Activated CD4-positive, alpha-beta T cell treated with anti-CD3 and anti-CD28 coated beads for 4 hours (primary cell): Measurements from ENCODE around the gene VTCN1.
"Not testable (repeated sequence)": the region's sequence is repeated elsewhere in the genome, so short reads cannot be mapped to it uniquely, and the experiment has no call there.

Experiments
- DNase-seq, 2 donors: peaks; one replicate each; pipeline ENCODE4 v3.0.0-alpha.2; 2020

VTCN1 gene

DNA sequence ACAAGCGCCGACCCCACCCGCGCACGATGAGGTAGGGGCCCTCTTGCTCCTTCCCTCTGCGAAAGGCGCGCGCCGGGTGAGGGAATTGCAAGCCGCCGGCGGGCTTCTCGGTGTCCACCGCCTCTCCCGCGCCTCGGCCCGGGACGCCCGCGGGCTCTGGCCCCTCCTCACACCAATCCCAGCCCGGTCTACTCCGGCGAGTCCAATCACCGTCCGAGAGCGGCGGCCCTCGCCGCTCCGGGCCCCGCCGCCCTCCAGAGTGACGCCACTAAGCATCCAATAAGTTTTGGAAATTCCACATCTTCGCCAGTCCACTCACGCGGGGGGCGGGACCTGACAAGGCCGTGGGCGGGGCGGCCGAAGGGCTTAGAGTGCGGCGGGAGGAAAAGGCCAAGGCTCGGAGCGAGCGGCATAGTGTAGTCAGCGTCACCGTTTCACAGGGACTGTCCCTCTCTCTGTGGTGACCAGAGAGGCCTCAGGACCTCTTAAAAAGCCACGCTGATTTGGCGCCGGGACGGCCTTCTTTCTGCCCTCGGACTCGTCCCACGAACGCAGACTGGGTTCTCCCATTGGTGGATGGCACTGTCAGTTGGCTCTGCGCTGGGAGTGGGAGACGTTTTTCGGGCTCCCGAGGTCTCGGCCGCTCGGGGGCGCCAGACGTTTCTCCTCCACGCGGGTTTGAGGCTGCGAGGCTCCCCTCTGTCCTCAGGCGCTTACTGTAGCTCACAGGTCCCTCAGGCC, 89.0 kb downstream of the VTCN1 start, which contains the start of gene TRIM45:
TRIM45 (minus strand) TSS at position 161 of the 741 bp plus-strand sequence. CDS start 548 bp downstream, outside the sequence.
- DNase-seq: peak; percentile 84 to 87

DNA sequence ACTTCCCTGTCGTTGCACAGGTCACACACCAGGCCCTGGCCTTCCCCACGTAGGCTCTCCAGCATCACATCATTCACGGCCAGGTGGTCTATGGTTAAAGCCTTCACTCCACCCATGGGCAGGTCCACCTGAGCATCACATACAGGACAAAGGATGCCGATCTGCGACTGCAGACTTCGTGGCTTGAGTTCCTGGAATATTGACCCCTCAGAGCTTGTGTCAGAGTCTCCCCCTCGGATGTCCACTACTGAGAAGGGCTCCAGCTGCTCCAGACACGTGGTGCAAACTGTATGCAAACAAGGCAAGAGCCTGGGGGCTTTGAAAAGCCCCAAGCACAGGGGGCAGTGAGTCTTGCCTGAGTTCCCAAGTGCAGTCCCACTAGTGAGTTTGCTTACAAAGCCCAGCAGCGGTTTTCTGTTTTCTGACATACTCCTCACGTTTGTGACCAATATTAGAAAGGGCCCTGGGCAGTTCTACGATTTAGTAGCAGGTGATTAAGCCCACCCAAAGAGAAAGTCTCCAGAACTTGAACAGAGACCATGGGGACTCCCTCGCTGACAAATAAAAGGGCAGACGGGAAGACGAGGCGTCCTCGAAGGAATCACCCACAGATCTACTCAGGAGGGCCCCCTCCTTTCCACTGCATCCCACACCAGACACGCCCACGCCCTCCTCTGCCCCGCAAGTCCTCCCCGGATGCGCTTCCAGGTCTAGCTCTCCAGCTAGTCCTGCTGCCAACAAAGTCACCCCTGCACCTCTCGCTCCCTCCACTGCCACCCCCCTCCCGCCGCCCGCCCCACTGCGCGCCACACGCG, 89.7 kb downstream of the VTCN1 start:
- DNase-seq: no peak

DNA sequence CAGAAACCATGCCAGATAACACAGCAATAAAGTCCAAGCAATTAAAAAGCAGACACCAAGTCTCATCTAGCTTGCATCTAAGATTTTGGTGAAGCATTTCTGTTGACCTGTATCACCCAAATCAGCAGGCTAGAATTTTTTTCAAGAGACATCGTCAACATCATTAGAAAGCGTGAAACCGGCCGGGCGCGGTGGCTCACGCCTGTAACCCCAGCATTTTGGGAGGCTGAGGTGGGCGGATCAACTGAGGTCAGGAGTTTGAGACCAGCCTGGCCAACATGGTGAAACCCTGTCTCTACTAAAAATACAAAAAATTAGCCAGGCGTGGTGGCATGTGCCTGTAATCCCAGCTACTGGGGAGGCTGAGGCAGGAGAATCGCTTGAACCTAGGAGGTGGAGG, 91.6 kb downstream of the VTCN1 start:
- DNase-seq: not testable (repeated sequence)

DNA sequence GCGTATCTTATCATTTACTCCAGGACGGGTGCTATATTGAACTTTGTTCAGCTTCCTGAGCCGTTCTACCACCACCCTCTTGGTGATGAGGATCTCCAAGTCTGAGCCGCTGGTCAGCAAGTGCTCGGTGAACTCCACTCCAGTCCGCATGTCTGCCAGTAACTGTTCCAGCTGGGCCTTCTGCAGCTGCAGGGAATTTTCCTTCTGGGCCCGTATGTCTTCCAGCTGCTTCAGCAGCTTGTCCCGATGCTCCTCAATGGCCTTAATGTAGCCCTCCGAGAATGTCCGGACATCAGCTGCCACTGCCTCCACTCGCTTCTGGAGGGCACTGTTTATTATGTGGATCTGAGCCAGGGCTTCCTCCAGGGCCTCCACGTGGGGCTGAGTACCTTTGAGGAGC, 92.6 kb downstream of the VTCN1 start:
- DNase-seq: no peak

DNA sequence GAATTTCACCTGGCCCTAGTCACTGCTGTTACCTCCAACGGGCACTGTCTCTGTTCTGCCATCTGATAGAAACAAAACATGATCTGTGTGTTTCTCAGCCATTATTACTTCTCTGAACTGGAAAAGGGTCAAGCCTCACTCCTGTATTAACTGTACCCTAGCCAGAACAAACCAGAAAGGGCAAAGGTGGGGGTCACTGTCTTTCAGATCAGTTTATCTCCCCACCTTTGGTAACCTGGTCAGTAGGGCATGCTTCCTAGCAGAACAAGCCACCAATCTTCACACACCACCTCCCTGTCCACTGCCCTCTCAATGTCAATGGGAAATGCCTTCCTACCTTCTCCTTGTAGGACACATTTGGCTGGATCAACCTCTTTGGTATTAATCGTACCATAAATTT, 93.0 kb downstream of the VTCN1 start:
- no peak for DNase-seq

DNA sequence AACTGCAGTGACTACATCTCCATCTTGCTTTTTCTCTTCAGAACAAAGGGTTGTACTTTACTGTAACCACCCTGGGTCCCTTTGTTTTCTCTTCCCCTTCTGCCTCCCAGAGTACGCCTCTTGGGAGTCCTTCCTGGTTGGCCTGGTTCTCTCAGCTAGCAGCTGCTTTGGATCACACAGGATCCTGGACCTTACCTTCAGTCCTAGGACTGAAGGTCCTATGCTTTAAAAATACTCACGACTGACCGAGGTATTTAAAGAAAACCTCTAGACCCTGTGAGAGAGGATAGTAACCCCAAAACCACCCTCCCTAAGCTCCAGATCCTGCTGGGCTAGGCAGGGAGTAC, 94.0 kb downstream of the VTCN1 start:
- no peak for DNase-seq

DNA sequence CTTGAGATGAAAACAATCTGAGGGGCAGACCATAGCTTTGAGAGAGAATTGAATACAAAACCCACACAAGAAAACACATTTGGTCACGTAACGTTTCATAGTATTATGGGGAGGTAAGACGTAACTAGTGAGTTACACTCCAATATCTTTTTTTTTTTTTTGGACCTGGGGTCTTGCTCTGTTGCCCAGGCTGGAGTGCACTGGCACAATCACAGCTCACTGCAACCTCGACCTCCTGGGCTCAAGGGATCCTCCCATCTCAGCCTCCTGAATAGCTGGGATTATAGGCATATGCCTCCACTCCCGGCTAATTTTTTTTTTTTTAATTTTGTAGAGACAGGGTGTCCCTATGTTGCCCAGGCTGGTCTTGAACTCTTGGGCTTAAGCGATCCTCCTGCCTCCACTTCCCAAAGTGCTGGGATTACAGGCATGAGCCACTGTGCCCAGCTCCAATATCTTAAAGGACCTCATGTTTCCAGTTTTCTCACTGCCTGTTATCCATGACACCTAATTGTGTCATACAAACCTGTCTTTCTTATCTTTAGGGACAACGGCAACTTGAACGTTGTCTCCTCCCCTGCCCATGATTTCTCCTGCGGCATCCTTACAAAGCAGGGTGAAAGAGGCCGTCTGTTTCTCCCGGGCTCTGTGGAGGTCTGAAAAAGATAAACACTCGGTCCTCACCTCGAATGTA, 94.5 kb downstream of the VTCN1 start:
- no peak for DNase-seq

DNA sequence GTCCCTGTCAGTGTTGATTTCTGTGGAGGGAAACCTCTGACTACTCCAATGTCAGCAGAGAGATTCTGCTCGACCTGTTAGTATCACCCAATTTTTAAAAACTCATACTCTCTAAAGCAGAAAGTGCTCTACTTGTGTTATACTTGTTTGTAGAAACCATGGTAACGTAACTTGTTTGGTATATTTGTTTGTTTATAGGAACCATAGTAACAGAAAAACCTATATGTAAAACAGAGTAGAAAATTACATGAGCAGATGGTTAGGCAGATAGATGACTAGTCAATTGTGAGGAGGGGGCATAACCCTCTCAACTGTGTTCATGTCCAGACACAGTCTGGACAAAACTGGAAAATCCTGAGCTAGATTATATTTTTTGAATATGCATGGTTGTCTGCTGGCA, 95.8 kb downstream of the VTCN1 start:
- DNase-seq: no peak

DNA sequence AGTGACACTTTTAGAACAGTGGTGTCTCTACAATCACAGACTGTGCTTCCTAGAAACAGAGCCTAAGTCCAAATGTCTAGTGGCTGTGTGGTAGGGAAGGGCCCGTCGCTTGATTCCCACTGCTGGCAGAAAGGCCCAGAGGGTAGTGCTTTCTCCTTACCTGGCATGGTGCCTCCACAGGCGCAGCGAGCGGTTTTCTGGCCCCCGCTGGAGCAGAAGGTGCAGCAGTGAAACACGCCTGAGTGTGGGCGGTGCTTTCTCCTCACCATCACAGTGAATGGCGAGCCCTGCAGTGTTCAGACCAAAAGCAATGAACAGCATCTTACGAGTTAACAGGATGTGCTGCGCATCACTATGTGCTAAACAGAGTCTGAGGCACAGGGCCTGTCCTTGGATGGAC, 97.5 kb downstream of the VTCN1 start:
- no peak for DNase-seq

DNA sequence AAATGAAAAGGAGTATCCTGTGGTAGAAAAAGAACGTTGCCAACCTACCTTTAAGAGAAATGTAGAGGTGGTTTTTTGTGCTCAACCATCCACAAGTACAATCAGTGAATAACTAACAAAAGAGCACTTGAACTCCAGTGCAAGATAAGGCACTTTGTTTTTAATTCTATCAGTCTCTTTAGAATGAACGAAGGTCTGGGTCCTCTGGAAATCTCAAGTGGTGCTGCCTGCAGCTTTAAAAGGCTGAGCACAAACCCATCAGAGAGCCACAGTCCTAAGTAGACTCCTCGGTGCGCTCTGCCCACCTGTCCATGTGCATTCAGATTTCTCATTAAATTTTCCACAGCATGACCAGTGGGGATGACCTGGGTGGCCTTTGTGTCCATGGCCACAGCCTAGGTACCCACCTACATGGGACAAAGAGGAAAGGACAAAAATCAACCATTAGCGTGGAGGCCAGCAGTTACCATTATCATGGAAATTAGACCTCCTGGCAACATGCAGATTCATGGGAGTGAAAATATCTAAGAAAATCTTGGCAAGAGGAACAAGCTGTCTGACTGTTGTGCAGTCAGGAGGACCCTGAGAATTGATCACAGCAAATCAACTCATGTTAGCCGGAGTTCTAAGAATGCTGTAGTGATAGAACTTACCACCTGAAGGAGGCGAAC, 98.5 kb downstream of the VTCN1 start:
- DNase-seq: no peak

DNA sequence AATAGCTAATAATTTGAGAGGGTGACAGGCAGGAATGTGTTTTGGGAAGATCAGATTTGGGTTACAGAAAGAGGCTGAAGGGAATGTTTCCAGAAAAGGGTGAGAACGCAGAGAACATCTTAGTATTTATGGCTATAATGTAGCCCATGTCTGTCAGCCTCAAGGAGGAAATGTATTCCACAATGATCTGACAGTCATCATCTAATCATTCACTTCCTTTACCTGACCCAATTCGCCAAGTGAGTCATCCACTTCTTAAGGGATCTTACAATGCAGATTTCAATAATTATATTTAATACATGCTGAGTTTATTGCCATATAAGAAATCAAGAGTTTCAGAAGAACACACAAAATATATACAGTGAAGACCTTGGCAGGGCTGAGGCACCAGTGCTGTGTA, 100.0 kb downstream of the VTCN1 start:
- no peak for DNase-seq

DNA sequence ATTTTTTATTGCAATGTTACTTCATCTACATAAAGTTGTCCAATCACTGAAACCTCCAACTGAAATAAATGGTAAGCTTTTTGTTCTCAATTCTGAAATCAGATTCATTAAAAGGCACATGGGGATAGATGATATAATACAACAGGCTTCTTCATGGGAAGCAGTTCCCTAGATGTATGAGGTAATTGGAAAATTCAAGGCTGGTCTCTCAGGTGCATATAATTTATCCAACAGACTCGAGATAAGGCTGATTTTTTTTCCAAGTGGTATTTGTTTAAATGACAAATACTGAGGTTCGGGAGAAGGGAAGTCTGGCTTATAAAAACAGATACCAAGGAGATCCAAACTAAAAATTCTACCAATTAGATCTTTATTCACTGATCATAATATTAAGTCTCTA, 103.4 kb downstream of the VTCN1 start:
- no peak for DNase-seq

DNA sequence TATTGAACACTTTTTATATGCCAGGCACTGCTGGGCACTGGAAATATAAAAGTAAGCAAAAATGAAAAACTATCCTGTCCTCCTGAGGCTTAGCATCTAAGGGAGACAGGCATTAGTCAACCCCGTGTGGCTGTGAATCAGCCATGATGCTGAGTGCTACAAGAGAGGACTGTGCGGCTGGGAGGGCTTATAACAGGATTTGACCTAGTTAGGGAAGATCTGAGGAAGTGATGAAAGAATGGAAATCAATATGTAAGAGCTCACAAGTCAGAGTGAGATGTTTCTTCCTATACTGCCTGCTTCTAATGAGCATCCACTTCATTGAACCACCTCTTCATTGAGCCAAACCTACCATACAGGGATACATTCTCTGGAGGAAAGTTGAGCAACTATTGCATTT, 104.2 kb downstream of the VTCN1 start:
- DNase-seq: peak; percentile 16 to 18

DNA sequence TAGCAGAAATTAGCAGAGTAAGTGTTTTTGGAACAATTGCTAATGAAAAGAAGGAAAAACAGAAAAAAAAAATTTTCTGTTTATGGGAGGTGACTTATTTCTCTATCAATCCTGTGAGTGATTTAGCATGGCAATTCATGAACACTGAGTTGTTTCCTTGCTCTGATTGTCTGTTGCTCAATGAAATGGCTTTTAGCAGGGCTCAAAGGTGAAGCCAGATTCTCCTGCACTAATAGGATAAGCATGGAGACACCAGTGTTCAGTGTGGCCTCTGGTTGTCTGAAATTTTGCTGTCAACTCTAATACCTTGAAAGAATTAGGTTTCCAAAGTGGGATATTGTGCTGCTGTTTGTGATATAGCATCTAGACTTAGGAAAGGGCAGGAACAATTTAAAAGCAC, 105.0 kb downstream of the VTCN1 start:
- DNase-seq: no peak

DNA sequence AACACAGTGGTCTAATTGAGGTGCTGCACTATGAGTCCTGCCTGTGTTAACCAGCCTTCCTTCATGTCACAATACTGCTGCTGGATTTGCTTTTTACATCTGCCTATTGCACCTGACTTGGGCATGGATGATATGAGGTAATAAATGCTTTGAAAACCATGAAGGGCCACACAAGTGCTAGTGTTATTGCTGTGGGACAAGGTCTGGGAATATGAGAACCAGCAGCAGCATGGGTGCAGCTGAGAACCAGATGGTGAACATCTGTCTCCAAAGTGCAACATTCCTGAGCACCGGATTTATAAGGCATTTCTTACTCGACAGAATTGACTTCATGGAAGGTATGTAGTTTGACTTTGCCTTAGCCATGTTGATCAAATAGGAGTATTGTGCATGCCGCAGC, 105.7 kb downstream of the VTCN1 start:
- DNase-seq: no peak

DNA sequence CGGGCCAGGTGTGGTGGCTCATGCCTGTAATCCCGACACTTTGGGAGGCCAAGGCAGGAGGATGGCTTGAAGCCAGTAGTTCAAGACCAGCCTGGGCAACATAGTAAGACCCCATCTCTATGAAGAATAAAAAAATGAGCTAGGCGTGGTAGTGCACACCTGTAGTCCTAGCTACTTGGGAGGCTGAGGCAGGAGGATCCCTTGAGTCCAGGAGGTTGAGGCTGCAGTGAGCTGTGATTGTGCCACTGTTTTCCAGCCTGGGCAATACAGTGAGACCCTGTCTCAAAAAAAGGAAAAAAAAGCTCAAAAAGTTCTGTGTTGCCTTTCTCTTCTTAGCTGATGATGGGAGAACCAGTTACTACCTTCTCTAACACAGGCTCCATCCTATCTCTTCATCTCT, 108.9 kb downstream of the VTCN1 start:
- DNase-seq: not testable (repeated sequence)

DNA sequence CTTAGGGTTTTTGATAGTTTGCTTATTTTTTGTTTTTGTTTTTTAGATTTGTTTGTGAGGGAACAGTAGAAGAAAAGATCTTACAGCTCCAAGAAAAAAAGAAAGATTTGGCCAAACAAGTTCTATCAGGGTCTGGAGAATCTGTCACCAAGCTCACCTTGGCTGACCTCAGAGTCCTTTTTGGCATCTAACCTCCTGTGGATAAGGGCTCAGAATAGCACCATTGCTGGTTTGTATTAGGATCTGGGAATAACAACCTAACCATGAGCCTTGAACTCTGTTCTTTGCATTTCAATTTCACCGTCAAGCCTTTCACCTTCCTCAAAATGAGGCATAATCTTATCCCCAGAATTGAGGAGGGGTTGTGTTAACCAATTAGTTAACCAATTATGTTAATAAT, 109.4 kb downstream of the VTCN1 start:
- DNase-seq: no peak

DNA sequence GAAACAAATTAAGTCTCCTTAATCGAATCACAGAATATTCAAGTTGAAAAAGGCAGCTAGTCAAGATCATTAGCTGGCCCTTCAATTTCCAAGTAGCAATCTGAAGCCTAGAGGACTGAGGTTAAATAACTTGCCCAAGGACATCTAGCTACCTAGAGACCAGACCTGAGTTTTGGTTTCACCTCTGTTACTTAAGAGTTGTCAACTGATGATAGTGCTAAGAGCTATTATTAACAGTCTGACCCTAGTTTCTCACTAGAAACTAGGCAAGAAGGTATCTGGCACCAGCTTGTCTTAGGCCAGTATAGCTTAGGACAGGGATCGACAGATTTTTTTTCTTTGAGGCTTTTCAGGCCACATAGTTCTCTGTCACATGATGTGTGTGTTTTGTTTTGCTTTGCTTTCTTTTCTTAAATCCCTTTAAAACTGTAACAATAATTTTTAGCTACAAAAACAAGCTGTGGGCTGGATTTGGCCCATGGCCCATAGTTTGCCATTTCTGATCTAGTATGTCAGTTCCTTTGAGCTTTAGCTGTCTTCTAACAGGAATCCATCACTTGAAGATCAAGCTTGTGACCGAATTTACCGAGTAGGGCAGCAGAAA, 112.3 kb downstream of the VTCN1 start:
- DNase-seq: no peak

DNA sequence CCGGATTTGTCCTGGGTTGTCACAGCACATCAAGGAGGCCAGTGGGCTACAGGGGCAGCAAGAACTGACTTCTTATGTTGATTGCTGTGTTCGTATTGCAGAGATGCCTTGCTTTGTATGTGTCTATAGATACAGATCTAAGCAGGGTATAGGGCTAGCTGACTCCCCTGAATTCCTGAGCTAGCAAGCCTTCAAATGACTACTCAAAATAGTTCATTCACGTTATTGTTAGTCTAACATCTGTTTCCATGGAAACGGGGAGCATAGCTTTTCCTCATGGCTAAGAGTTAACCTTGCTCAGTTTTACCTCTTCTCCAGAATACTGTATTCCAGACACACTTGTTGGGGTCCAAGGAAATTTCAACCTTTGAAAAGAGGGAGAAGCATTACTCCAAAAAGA, 113.3 kb downstream of the VTCN1 start:
- DNase-seq: no peak

DNA sequence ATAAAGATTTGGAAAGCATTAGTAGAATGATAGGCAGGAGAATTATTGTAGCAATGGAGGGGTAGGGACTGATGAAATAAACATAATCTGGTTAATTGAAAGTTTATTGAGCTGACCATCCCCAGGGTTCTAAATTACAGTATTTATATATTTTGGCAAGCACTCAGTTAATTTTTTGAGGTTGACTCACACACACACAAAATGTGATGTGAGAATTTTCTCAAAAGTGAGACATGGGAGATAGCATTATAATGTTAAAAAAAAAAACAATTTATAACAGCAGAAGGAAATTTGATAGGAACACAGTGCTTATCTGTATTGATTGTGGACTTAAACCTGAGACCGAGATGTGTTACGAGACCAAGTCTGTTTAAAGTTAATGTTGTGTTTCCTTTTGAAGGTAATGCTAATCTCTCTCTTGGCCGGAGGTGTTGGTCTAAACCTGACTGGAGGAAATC, 113.7 kb downstream of the VTCN1 start:
- no peak for DNase-seq

DNA sequence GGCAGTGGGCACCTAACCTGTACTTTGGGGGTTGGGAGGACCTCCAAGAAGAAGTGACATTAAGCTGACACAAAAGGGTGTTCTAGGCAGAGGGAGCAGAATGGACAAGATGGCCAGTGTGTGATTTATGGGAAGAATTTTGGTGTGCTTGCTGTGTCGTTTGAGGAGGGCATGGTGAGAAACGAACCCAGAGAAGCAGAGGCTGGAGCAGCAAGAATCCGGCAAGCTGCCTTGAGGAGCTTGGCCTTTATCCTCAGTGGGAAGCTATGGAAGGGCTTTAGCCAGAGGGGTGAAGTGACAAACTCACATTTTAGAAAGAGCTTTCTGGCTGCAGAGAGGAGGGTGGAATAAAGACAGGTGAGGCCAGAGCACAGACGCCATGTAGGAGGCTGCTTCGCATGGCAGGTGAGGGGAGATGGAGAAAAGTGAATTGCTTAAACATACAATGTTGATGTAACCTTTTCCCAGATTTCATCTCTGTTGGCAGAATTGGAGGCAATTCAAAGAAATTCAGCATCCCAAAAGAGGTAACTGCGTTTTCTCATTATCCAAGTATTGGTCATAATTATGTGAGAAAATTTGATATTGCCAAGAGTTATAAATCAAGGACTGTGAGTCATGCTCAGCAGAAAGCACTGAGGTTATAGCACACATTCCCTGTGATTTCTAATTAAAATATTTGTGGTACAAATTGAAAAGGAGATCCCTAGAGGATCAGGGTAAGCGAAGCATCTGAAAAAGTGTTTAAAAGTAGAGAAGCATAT, 115.7 kb downstream of the VTCN1 start:
- no peak for DNase-seq
